ENCODE measurements around the gene MYH6. TPM values are rescaled to one million over a fixed set of nuclear protein-coding genes. Genes with fewer than 3 reads are reported as not detected.
A peak's percentile ranks its signal among the peaks of the same experiment; 100 is the strongest.

MYH6 gene
- total and polyA plus RNA-seq, 2 donors (not counting 3 experiments of a cell fraction or from before 2014, with no cell fraction given) = not detected

- DNase-seq (ENCODE audit: low read depth, low spot score) (peak; percentile 59), FAIRE-seq (no peak)
- Histone ChIP-seq H3K9me3 (replicated peaks; ENCODE audit: control insufficient read depth, insufficient read depth, low read length) (no peaks in the 10 kb centered on the region), H3K27me3 (ENCODE audit: control insufficient read depth in 2 of 2, insufficient read depth in 2 of 2, low read length in 2 of 2) (peaks cover 32 to 36% of the 10 kb centered on the region in 2 experiments), H3K4me3 (replicated peaks in 1 of 3; ENCODE audit: insufficient read depth in 1 of 3, low read depth in 1 of 3, low read length in 3 of 3) (peak within 1 kb of the TSS in 1 of 3 experiments; percentile 45), H3K9me1 (replicated peaks; ENCODE audit: control insufficient read depth, extremely low read depth, insufficient read depth, low read length) (no peaks in the 10 kb centered on the region), H3K27ac (ENCODE audit: insufficient read depth, low read depth, low read length) (no peak within 1 kb of the TSS), H2AFZ (ENCODE audit: low read depth, low read length) (peak within 1 kb of the TSS; percentile 50), H4K20me1 (replicated peaks; ENCODE audit: control insufficient read depth, extremely low read depth, insufficient read depth, low read length) (no peaks in the 10 kb centered on the region), H3K9ac (replicated peaks; ENCODE audit: extremely low read depth, insufficient read depth, low read length) (no peak within 1 kb of the TSS), H3K4me2 (ENCODE audit: insufficient read depth, low read length) (peak within 1 kb of the TSS; percentile 17), H3K79me2 (ENCODE audit: control insufficient read depth, insufficient read depth, low read length) (no peaks in the 10 kb centered on the region), H3K36me3 (ENCODE audit: control insufficient read depth in 2 of 2, extremely low read depth in 1 of 2, insufficient read depth in 2 of 2, low read length in 2 of 2) (no peaks in the 10 kb centered on the region), H3K4me1 (ENCODE audit: control insufficient read depth, extremely low read depth, insufficient read depth, low read length) (no peaks in the 10 kb centered on the region)
- no TSS peak for BruUV-seq (replicated peaks)
- dilution Hi-C loops (cut with MboI; ENCODE audit: extremely low pct_ligation_motif_present, low sequenced_read_pairs) (no loop called here), intact Hi-C loops (cut with micrococcal nuclease) (no loop called here)
- ChIA-PET POLR2A (no interaction called here), CTCF (interaction anchor here (0.6 to 1.9 kb wide), 5 partner anchors 16 to 288 kb away, joined by 3 to 7 read pairs (median 4); no protein-coding TSS in a partner anchor)
- no peak for TF ChIP-seq MAX (IDR thresholded peaks at IDR 0.05; ENCODE audit: insufficient read depth, insufficient read length)
- TF ChIP-seq JUN (IDR thresholded peaks at IDR 0.05; ENCODE audit: borderline replicate concordance, insufficient read depth, insufficient read length, low read depth) = no peak
- no peak for TF ChIP-seq GATA2 (IDR thresholded peaks at IDR 0.05; ENCODE audit: insufficient read depth, insufficient read length, low read depth, low read length)
- TF ChIP-seq EZH2 (IDR thresholded peaks at IDR 0.05; ENCODE audit: borderline replicate concordance, low read depth, low read length, severe bottlenecking) = peak; percentile 76
- TF ChIP-seq POLR2AphosphoS5 (IDR thresholded peaks at IDR 0.05; ENCODE audit: insufficient read depth, low read depth, low read length) = no peak
Observed at GRCh38 chr14:23352506-23353432, 55.3 kb downstream of the MYH6 start, which contains the start of gene SLC22A17. Gene SLC22A17, minus strand, starts transcription at chr14:23352887.

Data from endothelial cell of umbilical vein (primary cell).